CD14-positive monocyte (primary cell): ENCODE results near the gene GALNT14. TPM values are rescaled to one million over a fixed set of nuclear protein-coding genes. Genes with fewer than 3 reads are reported as not detected.

Source experiments
- DNase-seq, 3 donors: peaks; one replicate each; pipeline ENCODE4 v3.0.0-alpha.2; 2011 to 2022
- H2AFZ ChIP-seq: 2 replicates; pipeline ENCODE4 v1.6.0; 2012; ENCODE audit warnings: mild to moderate bottlenecking, low read depth, low read length, inconsistent platforms; ENCODE audit not compliant: insufficient read depth, poor library complexity, severe bottlenecking
- H3K27ac ChIP-seq, 2 donors: 1 replicate in 1 of 2; 2 replicates in 1 of 2; pipeline ENCODE4 v1.5.1; 2012 to 2013; ENCODE audit warnings: low read length in 2 of 2, control low read depth in 1 of 2, inconsistent platforms in 1 of 2, low read depth in 1 of 2, mild to moderate bottlenecking in 1 of 2
- H3K27me3 ChIP-seq, 2 donors: one replicate each; pipeline versions ENCODE4 v1.6.0 to v1.6.1; 2011 to 2013; ENCODE audit warnings: low read length in 2 of 2; ENCODE audit not compliant: control insufficient read depth in 2 of 2, insufficient read depth in 2 of 2
- H3K36me3 ChIP-seq, 2 donors: replicated peaks in 1 of 2; 1 replicate in 1 of 2; 2 replicates in 1 of 2; pipeline versions ENCODE4 v1.5.1 to v1.6.1; 2012 to 2013; ENCODE audit warnings: low read length in 2 of 2, control low read depth in 1 of 2, inconsistent platforms in 1 of 2, mild to moderate bottlenecking in 1 of 2; ENCODE audit not compliant: insufficient read depth in 2 of 2, control insufficient read depth in 1 of 2
- H3K4me1 ChIP-seq, 2 donors: 1 replicate in 1 of 2; 2 replicates in 1 of 2; pipeline versions ENCODE4 v1.5.1 to v1.6.1; 2012 to 2013; ENCODE audit warnings: low read length in 2 of 2, control low read depth in 1 of 2, inconsistent platforms in 1 of 2, mild to moderate bottlenecking in 1 of 2, moderate library complexity in 1 of 2; ENCODE audit not compliant: insufficient read depth in 2 of 2, control insufficient read depth in 1 of 2
- H3K4me2 ChIP-seq: replicated peaks from 2 replicates; pipeline ENCODE3; 2012; ENCODE audit warnings: low read length, moderate library complexity, mild to moderate bottlenecking; ENCODE audit not compliant: poor library complexity, severe bottlenecking; ENCODE audit errors: extremely low read depth
- H3K4me3 ChIP-seq, 3 experiments: fragments of 200-600 bp in 1 of 3; sonication (generic) in 1 of 3; replicated peaks in 1 of 3; 1 replicate in 2 of 3; 2 replicates in 1 of 3; pipeline ENCODE4 v1.5.1; 2011 to 2013; ENCODE audit warnings: low read length in 3 of 3, mild to moderate bottlenecking in 3 of 3, control low read depth in 2 of 3, low read depth in 2 of 3, inconsistent platforms in 1 of 3, moderate library complexity in 1 of 3
- H3K79me2 ChIP-seq: 2 replicates; pipeline ENCODE4 v1.6.0; 2012; ENCODE audit warnings: mild to moderate bottlenecking, control low read depth, inconsistent platforms, low read length, moderate library complexity; ENCODE audit not compliant: insufficient read depth
- H3K9ac ChIP-seq: 2 replicates; pipeline ENCODE4 v1.6.0; 2017; ENCODE audit warnings: low read length, mild to moderate bottlenecking; ENCODE audit not compliant: insufficient read depth, poor library complexity, severe bottlenecking
- H3K9me3 ChIP-seq, 2 donors: replicated peaks in 1 of 2; 1 replicate in 1 of 2; 2 replicates in 1 of 2; pipeline versions ENCODE4 v1.5.1 to v1.6.1; 2012 to 2013; ENCODE audit warnings: low read length in 2 of 2, control low read depth in 1 of 2; ENCODE audit not compliant: control insufficient read depth in 1 of 2, insufficient read depth in 1 of 2
- H4K20me1 ChIP-seq: 2 replicates; pipeline ENCODE4 v1.6.0; 2012; ENCODE audit warnings: mild to moderate bottlenecking, low read length, control low read depth, moderate library complexity; ENCODE audit not compliant: insufficient read depth
- H3K27ac Mint-ChIP-seq, 7 donors: one replicate each; pipeline ENCODE4 v1.8.0; 2020; ENCODE audit warnings: mild to moderate bottlenecking in 7 of 7, mixed read lengths in 7 of 7, moderate library complexity in 6 of 7, inconsistent platforms in 2 of 7
- H3K27me3 Mint-ChIP-seq, 3 donors: one replicate each; pipeline ENCODE4 v1.8.0; 2021 to 2022; ENCODE audit warnings: low read depth in 3 of 3, mild to moderate bottlenecking in 3 of 3, mixed read lengths in 3 of 3, moderate library complexity in 3 of 3, inconsistent platforms in 1 of 3
- H3K36me3 Mint-ChIP-seq, 2 donors: one replicate each; pipeline ENCODE4 v1.8.0; 2020; ENCODE audit warnings: mixed read lengths in 2 of 2, inconsistent platforms in 1 of 2, mild to moderate bottlenecking in 1 of 2
- H3K4me1 Mint-ChIP-seq: one replicate; pipeline ENCODE4 v1.8.0; 2020; ENCODE audit warnings: mild to moderate bottlenecking, mixed read lengths
- H3K4me3 Mint-ChIP-seq, 2 donors: one replicate each; pipeline ENCODE4 v1.8.0; 2020; ENCODE audit warnings: mild to moderate bottlenecking in 2 of 2, mixed read lengths in 2 of 2, moderate library complexity in 1 of 2
- H3K9me3 Mint-ChIP-seq, 7 donors: one replicate each; pipeline ENCODE4 v1.8.0; 2020 to 2022; ENCODE audit warnings: mixed read lengths in 7 of 7, mild to moderate bottlenecking in 6 of 7, moderate library complexity in 6 of 7, inconsistent platforms in 2 of 7
- WGBS: methylation state at CpG from one replicate; pipeline ENCODE4 v1.1.5; 2013; ENCODE audit warnings: missing lambda C conversion rate; ENCODE audit not compliant: insufficient coverage; 5-methylcytosine and 5-hydroxymethylcytosine counted together
- intact Hi-C, 2 donors: fragments of 100-400 bp; cut with micrococcal nuclease; formaldehyde crosslinking; loops; one replicate each; pipeline versions ENCODE4 v1.15.0 to v1.15.1; 2023
- polyA plus RNA-seq, 3 donors: library from polyadenylated mRNA; depleted of rRNA in 1 of 3; unstranded in 2 of 3; stranded (reverse) in 1 of 3; fragments of 300-500 nt in 2 of 3; fragments of >200 nt in 1 of 3; fragmentation: Illumina TruSeq in 2 of 3; gene quantifications; 1 replicate in 2 of 3; 2 replicates in 1 of 3; pipeline ENCODE4 v1.2.3, GENCODE V29; 2012 to 2021
- TF ChIP-seq, protein P1 (sequence below): fragments of 200-600 bp; IDR thresholded peaks from one replicate; pipeline ENCODE4 v1.8.0; 2022; ENCODE audit warnings: antibody characterized with exemption, mild to moderate bottlenecking

Gene GALNT14
- polyA plus RNA-seq, 3 donors, result 0.33 TPM; not detected in 2

DNA sequence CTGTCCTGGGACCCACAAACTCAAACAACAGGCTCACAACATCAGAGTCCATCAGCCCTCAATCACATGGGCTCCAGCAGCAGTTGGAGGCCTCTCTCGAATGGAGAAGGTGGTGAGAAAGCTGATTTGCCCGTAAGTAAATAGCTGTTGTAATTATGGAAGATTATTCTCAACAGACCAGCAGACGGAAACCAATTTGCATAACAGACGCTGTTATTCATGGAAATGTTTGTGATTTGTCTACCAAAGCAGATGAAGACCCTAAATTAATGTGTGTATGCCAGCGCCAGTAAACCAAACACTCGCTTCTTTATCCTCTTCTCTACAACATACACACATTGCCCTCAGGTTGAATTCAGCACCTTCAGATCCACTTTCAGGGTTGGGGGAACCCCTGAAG, 23.4 kb upstream of the GALNT14 start:
- Mint-ChIP-seq H3K36me3 (no peaks in the 10 kb centered on the region), H3K4me1 (peaks cover 7% of the 10 kb centered on the region), H3K27ac (no peak overlapping the region), H3K27me3 (peaks cover 0 to 1% (median 0%) of the 10 kb centered on the region in 3 donors), H3K4me3 (no peak overlapping the region), H3K9me3 (no peaks in the 10 kb centered on the region)
- no peak overlapping the region for H3K4me3 ChIP-seq
- H2AFZ ChIP-seq, result no peak overlapping the region
- H3K9me3 ChIP-seq, result no peaks in the 10 kb centered on the region
- no peaks in the 10 kb centered on the region for H3K79me2 ChIP-seq
- no peaks in the 10 kb centered on the region for H4K20me1 ChIP-seq
- WGBS, result no CpG with 5 or more reads among the region's 6 CpGs
- H3K36me3 ChIP-seq, result no peaks in the 10 kb centered on the region
- H3K4me1 ChIP-seq, result no peaks in the 10 kb centered on the region
- H3K27ac ChIP-seq, result no peak overlapping the region
- intact Hi-C loops, result no loop called here
- H3K4me2 ChIP-seq, result no peak overlapping the region
- TF ChIP-seq, protein P1, sequence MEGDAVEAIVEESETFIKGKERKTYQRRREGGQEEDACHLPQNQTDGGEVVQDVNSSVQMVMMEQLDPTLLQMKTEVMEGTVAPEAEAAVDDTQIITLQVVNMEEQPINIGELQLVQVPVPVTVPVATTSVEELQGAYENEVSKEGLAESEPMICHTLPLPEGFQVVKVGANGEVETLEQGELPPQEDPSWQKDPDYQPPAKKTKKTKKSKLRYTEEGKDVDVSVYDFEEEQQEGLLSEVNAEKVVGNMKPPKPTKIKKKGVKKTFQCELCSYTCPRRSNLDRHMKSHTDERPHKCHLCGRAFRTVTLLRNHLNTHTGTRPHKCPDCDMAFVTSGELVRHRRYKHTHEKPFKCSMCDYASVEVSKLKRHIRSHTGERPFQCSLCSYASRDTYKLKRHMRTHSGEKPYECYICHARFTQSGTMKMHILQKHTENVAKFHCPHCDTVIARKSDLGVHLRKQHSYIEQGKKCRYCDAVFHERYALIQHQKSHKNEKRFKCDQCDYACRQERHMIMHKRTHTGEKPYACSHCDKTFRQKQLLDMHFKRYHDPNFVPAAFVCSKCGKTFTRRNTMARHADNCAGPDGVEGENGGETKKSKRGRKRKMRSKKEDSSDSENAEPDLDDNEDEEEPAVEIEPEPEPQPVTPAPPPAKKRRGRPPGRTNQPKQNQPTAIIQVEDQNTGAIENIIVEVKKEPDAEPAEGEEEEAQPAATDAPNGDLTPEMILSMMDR, result no peak
- no peaks in the 10 kb centered on the region for H3K27me3 ChIP-seq
- H3K9ac ChIP-seq, result no peak overlapping the region
- DNase-seq, result no peak

DNA sequence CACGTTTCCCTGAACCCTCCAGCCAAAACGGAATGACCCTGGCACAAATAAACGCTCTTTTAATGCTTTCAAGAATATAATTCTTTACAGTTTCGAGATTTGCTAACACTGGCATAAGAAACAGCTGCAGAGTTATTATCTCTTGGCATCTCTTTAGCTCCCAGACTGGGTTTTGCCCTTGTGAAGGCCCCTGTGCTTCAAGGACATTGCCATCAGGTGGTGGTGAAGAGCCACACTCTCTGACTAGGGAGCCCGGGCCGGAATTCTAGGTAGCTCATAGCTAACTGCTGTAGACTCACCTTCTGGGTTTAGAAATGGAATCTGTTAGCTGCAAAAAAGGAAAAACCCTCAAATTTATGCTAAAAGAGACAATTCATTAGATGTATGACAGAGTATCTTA, 13.3 kb upstream of the GALNT14 start:
- intact Hi-C loops, result no loop called here
- H3K27me3 Mint-ChIP-seq, result peaks cover 2 to 11% (median 8%) of the 10 kb centered on the region in 3 donors

More for the DNA sequence above, 13.3 kb upstream of the GALNT14 start:
- H3K4me3 Mint-ChIP-seq, result no peak overlapping the region
- H3K79me2 ChIP-seq, result no peaks in the 10 kb centered on the region
- H4K20me1 ChIP-seq, result no peaks in the 10 kb centered on the region
- no peak for DNase-seq
- no peaks in the 10 kb centered on the region for H3K27me3 ChIP-seq
- H3K9ac ChIP-seq, result no peak overlapping the region
- H3K9me3 Mint-ChIP-seq, result peaks cover 0 to 3% (median 0%) of the 10 kb centered on the region in 7 donors
- no peaks in the 10 kb centered on the region for H3K9me3 ChIP-seq
- H3K4me2 ChIP-seq, result no peak overlapping the region
- no peaks in the 10 kb centered on the region for H3K36me3 ChIP-seq
- no peak overlapping the region for H3K4me3 ChIP-seq
- no peak overlapping the region for H3K27ac Mint-ChIP-seq
- 91% methylated on average over 4 of the region's 6 CpGs for WGBS
- no peaks in the 10 kb centered on the region for H3K36me3 Mint-ChIP-seq
- no peak overlapping the region for H2AFZ ChIP-seq
- H3K4me1 ChIP-seq, result no peaks in the 10 kb centered on the region
- H3K27ac ChIP-seq, result no peak overlapping the region
- no peaks in the 10 kb centered on the region for H3K4me1 Mint-ChIP-seq
- TF ChIP-seq, protein P1, result no peak
